GM18951 (cell line): ENCODE results near the gene TMEM150C.

Experiments
- POLR2A ChIP-seq: IDR thresholded peaks from 4 replicates; pipeline ENCODE4 v1.6.1; 2011; ENCODE audit warnings: mild to moderate bottlenecking; ENCODE audit not compliant: insufficient read length, insufficient read depth; ENCODE audit errors: extremely low read depth
- in situ Hi-C: fragments of 300-500 bp; cut with MboI; formaldehyde crosslinking; loops from one replicate; pipeline ENCODE4 v1.12.0; 2022; ENCODE audit warnings: low sequenced_read_pairs, mixed read lengths, inconsistent platforms; ENCODE audit not compliant: unreplicated experiment

The TMEM150C gene

GRCh38 chr4:82467471-82467870, 94.3 kb downstream of the TMEM150C start:
- in situ Hi-C loops, result no loop called here
- TF ChIP-seq POLR2A, result no peak

GRCh38 chr4:82463221-82463620, 98.6 kb downstream of the TMEM150C start:
- in situ Hi-C loops, result no loop called here
- no peak for TF ChIP-seq POLR2A

- no peak for TF ChIP-seq POLR2A
Measured at GRCh38 chr4:82462415-82462831, 99.4 kb downstream of the TMEM150C start.

GRCh38 chr4:82461710-82462109, 100.1 kb downstream of the TMEM150C start:
- TF ChIP-seq POLR2A, result no peak
- in situ Hi-C loops, result no loop called here

More at GRCh38 chr4:82462415-82462831, 99.4 kb downstream of the TMEM150C start:
- in situ Hi-C loops, result no loop called here

GRCh38 chr4:82458729-82459128, 103.1 kb downstream of the TMEM150C start:
- no peak for TF ChIP-seq POLR2A
- in situ Hi-C loops, result no loop called here

GRCh38 chr4:82457266-82457665, 104.5 kb downstream of the TMEM150C start:
- in situ Hi-C loops, result no loop called here
- TF ChIP-seq POLR2A, result no peak

- in situ Hi-C loops, result no loop called here
- no peak for TF ChIP-seq POLR2A
Measured at GRCh38 chr4:82452026-82452425, 109.8 kb downstream of the TMEM150C start.

GRCh38 chr4:82450966-82451755, 110.6 kb downstream of the TMEM150C start:
- in situ Hi-C loops, result no loop called here
- no peak for TF ChIP-seq POLR2A

GRCh38 chr4:82447886-82448285, 113.9 kb downstream of the TMEM150C start:
- in situ Hi-C loops, result no loop called here

GRCh38 chr4:82439088-82439487, 122.7 kb downstream of the TMEM150C start:
- in situ Hi-C loops, result no loop called here

More at GRCh38 chr4:82447886-82448285, 113.9 kb downstream of the TMEM150C start:
- TF ChIP-seq POLR2A, result no peak

GRCh38 chr4:82437285-82438005, 124.3 kb downstream of the TMEM150C start:
- in situ Hi-C loops, result no loop called here
- no peak for TF ChIP-seq POLR2A

More at GRCh38 chr4:82439088-82439487, 122.7 kb downstream of the TMEM150C start:
- no peak for TF ChIP-seq POLR2A

- in situ Hi-C loops, result no loop called here
Measured at GRCh38 chr4:82436780-82437179, 125.0 kb downstream of the TMEM150C start.

GRCh38 chr4:82436130-82436529, 125.7 kb downstream of the TMEM150C start:
- no peak for TF ChIP-seq POLR2A
- in situ Hi-C loops, result no loop called here

More at GRCh38 chr4:82436780-82437179, 125.0 kb downstream of the TMEM150C start:
- no peak for TF ChIP-seq POLR2A

GRCh38 chr4:82434949-82435348, 126.8 kb downstream of the TMEM150C start:
- in situ Hi-C loops, result no loop called here
- TF ChIP-seq POLR2A, result no peak
